HG02571 (cell line): Measurements from ENCODE around the gene RINL.
"Not testable (repeated sequence)": the region's sequence is repeated elsewhere in the genome, so short reads cannot be mapped to it uniquely, and the experiment has no call there.

Experiments used
- ATAC-seq: cut with Tn5 transposase; IDR thresholded peaks from one replicate; pipeline ENCODE4 v1.9.1; 2021; ENCODE audit warnings: mild to moderate bottlenecking, moderate library complexity; ENCODE audit not compliant: unreplicated experiment

The RINL gene

DNA sequence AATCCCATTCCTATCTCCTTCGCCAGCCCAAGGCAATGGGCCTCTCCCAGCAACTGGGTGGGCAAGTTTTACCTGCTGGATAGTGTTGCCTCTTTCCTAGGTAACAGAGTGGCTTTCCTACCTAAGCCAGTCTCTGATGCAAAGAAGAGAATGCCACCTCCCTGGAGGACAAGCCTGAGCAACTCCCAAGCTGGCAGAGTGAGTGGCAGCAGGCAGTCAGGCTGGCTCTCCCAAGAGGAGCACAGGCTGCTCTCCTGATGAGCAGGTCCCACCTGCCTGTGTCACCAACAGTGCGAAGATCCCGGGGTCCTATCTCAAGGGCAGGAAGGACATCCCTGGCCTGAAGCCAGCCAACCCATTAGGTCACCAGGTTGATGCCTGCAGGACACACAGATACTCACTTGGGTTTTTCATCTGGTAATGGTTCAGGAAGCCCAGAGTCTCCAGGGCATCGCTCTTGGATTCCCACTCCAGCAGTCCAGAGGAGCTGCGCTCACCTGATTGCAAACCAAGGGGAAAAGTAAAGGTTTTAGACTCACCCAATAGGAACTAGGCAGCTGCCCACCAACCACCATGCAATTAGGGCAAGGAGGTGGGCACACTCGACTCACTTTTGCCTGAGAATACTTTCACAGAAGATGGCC lies 41.0 kb downstream of the RINL start:
- ATAC-seq: no peak

DNA sequence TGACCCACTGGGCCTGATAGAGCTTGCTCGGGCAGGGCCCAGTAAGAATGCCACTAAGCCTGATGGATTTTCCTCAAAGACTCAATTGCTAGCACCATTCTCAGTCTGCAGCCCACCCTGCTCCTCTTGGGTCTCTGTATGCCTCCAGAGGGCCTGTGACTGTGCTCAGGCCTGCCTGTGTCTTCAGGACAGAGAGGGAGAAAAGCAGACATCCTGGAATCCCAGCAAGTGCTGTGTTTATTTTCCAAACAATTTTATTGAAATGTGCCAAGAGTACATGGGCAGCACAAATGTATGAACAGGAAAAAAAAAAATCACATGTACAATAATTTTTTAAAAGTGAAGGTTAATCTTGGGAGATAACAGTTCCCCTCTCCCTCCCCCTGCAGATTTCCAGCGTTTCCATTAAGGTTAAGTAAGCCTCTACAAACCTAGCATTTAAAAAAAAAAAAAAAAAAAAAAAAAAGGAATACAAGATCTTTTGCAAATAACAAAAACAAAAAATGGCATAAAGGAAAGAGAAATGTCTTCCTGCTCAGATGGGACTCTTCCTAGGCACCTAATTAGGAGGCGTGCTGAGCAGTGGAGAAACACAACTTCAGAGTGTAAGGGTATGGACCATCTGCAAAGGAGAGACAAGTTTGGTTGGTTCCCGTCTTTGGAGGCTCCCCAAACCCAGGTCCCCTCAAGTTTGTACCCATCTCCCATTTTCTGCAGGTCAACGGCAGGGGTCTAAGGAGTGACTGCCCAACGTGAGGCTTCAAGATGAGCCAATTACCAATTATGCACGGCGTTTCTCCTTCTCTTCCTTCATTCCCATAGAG lies 41.7 kb downstream of the RINL start:
- no peak for ATAC-seq

DNA sequence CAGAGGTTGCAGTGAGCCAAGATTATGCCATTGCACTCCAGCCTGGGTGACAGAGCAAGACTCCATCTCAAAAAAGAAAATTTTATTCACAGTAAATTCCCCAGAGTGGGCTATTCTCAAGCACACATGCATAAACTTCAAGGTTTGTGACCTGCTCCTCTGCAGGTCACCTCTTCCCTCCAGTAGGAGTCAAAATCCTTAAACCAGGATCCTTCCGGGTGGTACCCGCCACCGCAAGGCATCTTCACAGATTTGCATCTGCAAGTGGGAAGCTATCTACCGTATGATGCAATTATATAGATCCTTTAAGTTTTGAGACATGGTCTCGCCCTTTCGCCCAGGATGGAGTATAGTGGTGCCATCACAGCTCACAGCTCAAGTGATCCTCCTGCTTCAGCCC lies 43.5 kb downstream of the RINL start:
- no peak for ATAC-seq

DNA sequence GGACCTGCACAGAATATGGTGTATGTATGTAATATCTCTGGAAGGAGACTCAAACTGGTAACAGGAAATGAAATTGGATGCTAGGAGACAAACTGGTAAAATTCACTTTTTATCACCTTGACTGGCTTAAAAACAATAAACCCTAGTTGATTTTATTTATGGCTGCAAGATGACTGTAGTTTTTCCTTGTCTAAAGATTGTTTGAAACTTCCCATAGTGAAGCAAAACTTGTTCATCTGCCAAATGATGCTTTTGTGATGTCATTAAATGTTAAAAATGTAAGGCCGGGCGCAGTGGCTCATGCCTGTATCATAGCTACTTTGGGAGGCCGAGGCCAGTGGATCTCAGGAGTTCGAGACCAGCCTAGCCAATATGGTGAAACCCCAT lies 44.0 kb downstream of the RINL start:
- ATAC-seq: no peak

DNA sequence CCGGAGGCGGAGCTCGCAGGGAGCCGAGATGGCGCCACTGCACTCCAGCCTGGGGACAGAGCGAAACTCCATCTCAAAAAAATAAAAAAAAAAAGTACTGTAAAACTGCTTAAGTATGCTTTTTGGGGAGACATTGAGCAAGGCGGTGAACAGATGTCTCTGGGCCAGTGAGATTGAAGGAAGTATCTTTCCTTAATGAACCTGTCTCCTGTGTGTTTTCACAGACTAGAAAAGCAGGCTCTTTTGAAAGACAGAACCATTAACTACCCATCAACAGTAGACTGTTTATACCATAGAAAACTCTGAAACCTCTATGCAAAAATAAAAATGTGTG lies 45.0 kb downstream of the RINL start:
- ATAC-seq: no peak

DNA sequence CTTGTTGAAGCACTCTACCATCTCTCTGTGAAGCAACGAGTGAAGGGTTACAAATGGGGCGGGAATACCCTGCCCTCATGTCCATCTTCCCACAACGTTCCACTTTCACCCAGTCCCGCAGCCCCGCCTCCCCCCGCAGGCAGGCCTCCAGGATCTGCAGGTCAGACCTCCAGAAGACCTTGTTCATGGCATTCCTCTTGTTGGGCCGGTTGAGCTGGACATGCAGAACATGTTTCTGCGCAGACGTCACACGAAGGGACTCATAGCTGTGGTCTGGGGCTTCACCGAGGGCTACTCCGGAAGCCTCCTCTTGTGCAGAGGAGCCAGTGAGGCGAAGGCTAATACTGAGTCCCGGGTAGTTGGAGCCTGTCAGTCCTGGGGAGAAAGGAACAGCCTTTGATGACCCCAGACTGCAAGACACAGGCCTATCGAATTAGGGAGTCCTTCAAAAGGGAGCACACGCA lies 46.9 kb downstream of the RINL start:
- ATAC-seq: peak; percentile 46

DNA sequence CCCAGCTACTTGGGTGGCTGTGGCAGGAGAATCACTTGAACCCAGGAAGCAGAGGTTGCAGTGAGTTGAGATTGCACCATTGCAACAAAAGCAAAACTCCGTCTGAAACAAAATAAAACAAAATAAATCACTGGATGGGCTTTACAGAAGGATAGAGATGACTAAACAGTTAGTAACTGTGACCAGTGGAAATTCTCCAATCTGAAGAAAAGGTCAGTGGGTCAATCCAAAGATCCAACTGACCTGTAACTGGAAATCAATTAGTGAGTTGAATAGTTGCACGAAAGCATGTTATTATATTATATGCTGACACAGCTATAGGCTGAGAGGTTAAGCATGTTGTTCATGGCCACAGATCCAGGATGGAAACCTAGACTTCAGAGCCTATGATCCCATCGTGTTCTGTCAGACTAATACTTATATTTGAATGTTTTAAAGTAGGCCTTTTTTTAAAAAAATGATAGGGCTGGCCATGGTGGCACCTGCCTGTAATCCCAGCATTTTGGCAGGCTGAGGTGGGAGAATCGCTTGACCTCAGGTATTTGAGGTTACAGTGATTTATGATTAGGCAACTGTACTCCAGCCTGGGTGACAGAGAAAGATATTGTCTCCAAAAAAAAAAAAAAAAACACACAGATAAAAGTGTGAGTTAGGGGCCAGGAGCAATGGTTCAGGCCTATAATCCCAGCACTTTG lies 47.9 kb downstream of the RINL start:
- no peak for ATAC-seq

DNA sequence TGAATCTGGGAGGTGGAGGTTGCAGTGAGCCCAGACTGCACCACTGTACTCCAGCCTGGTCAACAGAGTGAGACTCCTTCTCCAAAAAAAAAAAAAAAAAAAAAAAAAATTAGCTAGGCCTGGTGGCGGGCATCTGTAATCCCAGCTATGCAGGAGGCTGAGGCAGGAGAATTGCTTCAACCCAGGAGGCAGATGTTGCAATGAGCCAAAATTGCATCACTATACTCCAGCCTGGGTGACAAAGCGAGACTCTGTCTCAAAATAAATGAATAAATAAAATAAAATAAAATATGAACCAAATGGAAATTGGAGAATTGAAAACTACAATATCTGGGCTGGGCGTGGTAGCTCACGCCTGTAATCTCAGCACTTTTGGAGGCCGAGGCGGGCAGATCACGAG lies 48.9 kb downstream of the RINL start:
- ATAC-seq: not testable (repeated sequence)

DNA sequence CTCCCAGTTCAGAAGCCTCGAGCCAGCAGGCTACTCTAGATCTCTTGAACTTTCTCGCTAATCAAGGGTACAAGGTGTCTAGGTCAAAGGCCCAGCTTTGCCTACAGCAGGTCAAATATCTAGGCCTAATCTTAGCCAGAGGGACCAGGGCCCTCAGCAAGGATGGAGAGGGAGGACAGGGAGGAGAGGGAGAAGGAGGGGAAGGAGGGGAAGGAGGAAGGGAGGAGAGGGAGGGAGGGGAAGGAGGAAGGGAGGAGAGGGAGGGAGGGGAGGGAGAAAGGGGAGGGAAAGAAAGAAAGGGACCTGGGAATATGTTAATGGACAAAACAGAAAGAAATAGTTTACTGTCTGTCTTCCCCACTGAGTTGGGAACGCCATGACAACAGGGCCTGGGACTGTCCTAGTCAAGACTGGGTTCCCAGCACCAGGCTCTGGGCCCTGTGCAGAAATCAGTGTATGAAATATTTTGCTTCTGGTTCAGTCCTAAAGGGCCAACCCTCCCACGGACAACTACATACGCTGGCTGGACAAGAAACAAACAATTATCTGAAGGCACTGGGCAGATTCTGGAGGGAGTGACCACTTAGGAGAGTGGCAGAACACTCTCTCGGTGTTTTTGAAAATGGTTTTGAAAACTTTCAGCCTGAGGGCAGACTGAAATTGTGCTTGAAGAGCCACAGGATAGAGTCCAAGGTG lies 51.1 kb downstream of the RINL start:
- ATAC-seq: no peak

DNA sequence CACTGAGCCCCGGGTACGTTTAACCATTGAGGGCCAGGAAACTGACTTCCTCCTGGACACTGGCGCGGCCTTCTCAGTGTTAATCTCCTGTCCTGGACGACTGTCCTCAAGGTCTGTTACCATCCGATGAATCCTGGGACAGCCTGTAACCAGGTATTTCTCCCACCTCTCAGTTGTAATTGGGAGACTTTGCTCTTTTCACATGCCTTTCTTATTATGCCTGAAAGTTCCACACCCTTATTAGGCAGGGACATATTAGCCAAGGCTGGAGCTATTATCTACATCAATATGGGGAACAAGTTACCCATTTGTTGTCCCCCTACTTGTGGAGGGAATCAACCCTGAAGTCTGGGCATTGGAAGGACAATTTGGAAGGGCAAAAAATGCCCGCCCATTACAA lies 52.1 kb downstream of the RINL start:
- ATAC-seq: not testable (repeated sequence)

DNA sequence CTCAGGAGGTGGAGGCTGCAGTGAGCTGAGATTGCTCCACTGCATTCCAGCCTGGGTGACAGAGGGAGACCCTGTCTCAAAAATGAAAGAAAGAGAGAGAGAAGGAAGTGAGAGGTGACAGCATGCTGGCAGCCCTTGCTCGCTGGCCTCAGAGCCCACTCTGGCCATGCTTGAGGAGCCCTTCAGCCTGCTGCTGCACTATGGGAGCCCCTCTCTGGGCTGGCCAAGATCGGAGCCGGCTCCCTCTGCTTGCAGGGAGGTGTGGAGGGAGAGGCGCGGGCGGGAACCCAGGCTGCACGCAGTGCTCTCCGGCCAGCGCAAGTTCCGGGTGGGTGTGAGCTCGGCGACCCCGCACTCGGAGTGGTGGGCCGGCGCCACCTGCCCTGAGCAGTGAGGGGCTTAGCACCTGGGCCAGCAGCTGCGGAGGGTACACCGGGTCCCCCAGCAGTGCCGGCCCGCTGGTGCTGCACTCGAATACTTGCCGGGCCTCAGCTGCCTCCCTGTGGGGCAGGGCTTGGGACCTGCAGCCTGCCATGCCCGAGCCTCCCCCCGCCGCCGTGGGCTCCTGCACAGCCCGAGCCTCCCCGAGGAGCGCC lies 56.7 kb downstream of the RINL start:
- not testable (repeated sequence) for ATAC-seq

DNA sequence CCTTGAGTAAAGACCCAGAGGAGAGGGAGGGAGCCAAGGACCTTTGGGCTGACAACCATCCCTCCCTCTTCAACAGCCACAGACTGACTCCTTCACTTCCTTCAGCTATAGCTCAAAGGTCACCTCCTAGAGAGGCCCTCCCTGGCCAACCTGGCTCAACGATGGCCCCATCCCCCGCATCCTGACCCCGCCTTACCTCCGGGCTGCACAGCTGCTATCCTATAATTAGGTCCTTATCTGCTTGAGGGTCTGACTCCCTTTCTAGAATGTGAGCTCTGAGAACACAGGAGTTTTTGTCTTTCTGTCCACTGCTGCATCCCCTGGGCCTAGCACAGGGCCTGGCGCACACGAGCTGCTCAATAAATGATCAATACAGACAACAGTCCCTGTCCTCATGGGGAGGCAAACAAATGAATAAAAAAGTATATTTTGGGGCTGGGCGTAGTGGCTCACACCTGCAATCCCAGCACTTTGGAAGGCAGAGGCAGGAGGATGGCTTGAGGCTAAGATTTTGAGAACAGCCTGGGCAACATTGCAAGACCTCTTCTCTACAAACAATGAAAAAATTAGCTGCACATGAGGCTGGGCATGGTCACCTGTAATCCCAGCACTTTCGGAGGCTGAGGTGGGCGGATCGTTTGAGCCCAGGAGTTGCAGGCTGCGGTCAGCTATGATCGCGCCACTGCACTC lies 58.7 kb downstream of the RINL start:
- no peak for ATAC-seq
